ENCODE results near the gene CFAP99. TPM values are rescaled to one million over a fixed set of nuclear protein-coding genes. Genes with fewer than 3 reads are reported as not detected.
"Not testable (repeated sequence)": the region's sequence is repeated elsewhere in the genome, so short reads cannot be mapped to it uniquely, and the experiment has no call there.

CFAP99 gene
- total RNA-seq, 3 donors from 2014 or later: 0.15 to 2.0 TPM; not detected in 1

- H3K27me3 ChIP-seq: no peaks in the 10 kb centered on the region
- no peak overlapping the region for H3K27ac ChIP-seq
- no peaks in the 10 kb centered on the region for H3K4me1 ChIP-seq
- no peaks in the 10 kb centered on the region for H3K36me3 ChIP-seq
- intact Hi-C loops (cut with DNase I; ENCODE audit: low total_unique reads): no loop called here
- DNase-seq (ENCODE audit: low spot score in 2 of 2): no peak
- TF ChIP-seq POLR2AphosphoS5 (IDR thresholded peaks at IDR 0.05) (no peak), POLR2A (IDR thresholded peaks at IDR 0.05) (no peak), CTCF (IDR thresholded peaks at IDR 0.05) (no peak)
- H3K4me3 ChIP-seq: no peak overlapping the region
- H3K9me3 ChIP-seq: no peaks in the 10 kb centered on the region
Observed at GRCh38 chr4:2373532-2373931, 45.2 kb upstream of the CFAP99 start.

GRCh38 chr4:2375427-2375826 lies 43.3 kb upstream of the CFAP99 start:
- intact Hi-C loops (cut with DNase I; ENCODE audit: low total_unique reads): no loop called here
- Histone ChIP-seq H3K36me3 (no peaks in the 10 kb centered on the region), H3K27me3 (no peaks in the 10 kb centered on the region), H3K4me1 (no peaks in the 10 kb centered on the region), H3K9me3 (no peaks in the 10 kb centered on the region), H3K27ac (no peak overlapping the region), H3K4me3 (no peak overlapping the region)
- DNase-seq (ENCODE audit: low spot score in 2 of 2): no peak
- TF ChIP-seq POLR2A (IDR thresholded peaks at IDR 0.05) (no peak), CTCF (IDR thresholded peaks at IDR 0.05) (no peak)

- H3K4me1 ChIP-seq: no peaks in the 10 kb centered on the region
- no peak for DNase-seq (ENCODE audit: low spot score in 2 of 2)
- H3K27me3 ChIP-seq: no peaks in the 10 kb centered on the region
- TF ChIP-seq POLR2A (IDR thresholded peaks at IDR 0.05) (no peak), POLR2AphosphoS5 (IDR thresholded peaks at IDR 0.05) (no peak), CTCF (IDR thresholded peaks at IDR 0.05) (no peak)
- H3K36me3 ChIP-seq: no peaks in the 10 kb centered on the region
- H3K4me3 ChIP-seq: no peak overlapping the region
- intact Hi-C loops (cut with DNase I; ENCODE audit: low total_unique reads): no loop called here
- no peak overlapping the region for H3K27ac ChIP-seq
- H3K9me3 ChIP-seq: no peaks in the 10 kb centered on the region
Observed at GRCh38 chr4:2377241-2377640, 41.5 kb upstream of the CFAP99 start.

GRCh38 chr4:2378401-2378800 lies 40.4 kb upstream of the CFAP99 start:
- DNase-seq (ENCODE audit: low spot score in 2 of 2): no peak
- Histone ChIP-seq H3K27ac (no peak overlapping the region), H3K27me3 (no peaks in the 10 kb centered on the region), H3K4me1 (no peaks in the 10 kb centered on the region), H3K4me3 (no peak overlapping the region), H3K36me3 (no peaks in the 10 kb centered on the region), H3K9me3 (no peaks in the 10 kb centered on the region)
- intact Hi-C loops (cut with DNase I; ENCODE audit: low total_unique reads): no loop called here
- TF ChIP-seq CTCF (IDR thresholded peaks at IDR 0.05): no peak
- no peak for TF ChIP-seq POLR2A (IDR thresholded peaks at IDR 0.05)
- TF ChIP-seq POLR2AphosphoS5 (IDR thresholded peaks at IDR 0.05): no peak

GRCh38 chr4:2378898-2379297 lies 39.9 kb upstream of the CFAP99 start:
- no peaks in the 10 kb centered on the region for H3K27me3 ChIP-seq
- no peak overlapping the region for H3K27ac ChIP-seq
- intact Hi-C loops (cut with DNase I; ENCODE audit: low total_unique reads): no loop called here
- H3K9me3 ChIP-seq: no peaks in the 10 kb centered on the region
- H3K4me3 ChIP-seq: no peak overlapping the region
- H3K4me1 ChIP-seq: no peaks in the 10 kb centered on the region
- H3K36me3 ChIP-seq: no peaks in the 10 kb centered on the region
- DNase-seq (ENCODE audit: low spot score in 2 of 2): no peak
- TF ChIP-seq CTCF (IDR thresholded peaks at IDR 0.05): no peak
- TF ChIP-seq POLR2AphosphoS5 (IDR thresholded peaks at IDR 0.05): no peak
- no peak for TF ChIP-seq POLR2A (IDR thresholded peaks at IDR 0.05)

GRCh38 chr4:2380589-2380988 lies 38.2 kb upstream of the CFAP99 start:
- H3K36me3 ChIP-seq; H3K27me3 ChIP-seq; H3K9me3 ChIP-seq; intact Hi-C loops (cut with DNase I; ENCODE audit: low total_unique reads); H3K4me1 ChIP-seq; DNase-seq (ENCODE audit: low spot score in 2 of 2); H3K4me3 ChIP-seq; H3K27ac ChIP-seq: not testable (repeated sequence)

- H3K4me3 ChIP-seq; H3K27ac ChIP-seq; H3K4me1 ChIP-seq; intact Hi-C loops (cut with DNase I; ENCODE audit: low total_unique reads); H3K36me3 ChIP-seq; H3K9me3 ChIP-seq; DNase-seq (ENCODE audit: low spot score in 2 of 2); H3K27me3 ChIP-seq: not testable (repeated sequence)
Observed at GRCh38 chr4:2382769-2383202, 36.0 kb upstream of the CFAP99 start.

- H3K36me3 ChIP-seq; H3K9me3 ChIP-seq; H3K4me1 ChIP-seq; intact Hi-C loops (cut with DNase I; ENCODE audit: low total_unique reads); H3K27ac ChIP-seq; DNase-seq (ENCODE audit: low spot score in 2 of 2); H3K27me3 ChIP-seq; H3K4me3 ChIP-seq: not testable (repeated sequence)
Observed at GRCh38 chr4:2383220-2383631, 35.5 kb upstream of the CFAP99 start.

All from breast epithelium (tissue), 4 donors.